Psoas muscle (tissue), 8 donors: ENCODE data around the gene AGBL5. TPM values are rescaled to one million over a fixed set of nuclear protein-coding genes. Genes with fewer than 3 reads are reported as not detected.
A peak's percentile ranks its signal among the peaks of the same experiment; 100 is the strongest.
"Not testable (repeated sequence)": the region's sequence is repeated elsewhere in the genome, so short reads cannot be mapped to it uniquely, and the experiment has no call there.

Experiments
- ATAC-seq, 4 donors: fragments of 200-7000 bp; cut with Tn5 transposase; one replicate each; pipeline ENCODE4 v1.9.1; 2020; ENCODE audit warnings: moderate library complexity in 3 of 4, mild to moderate bottlenecking in 2 of 4
- DNase-seq, 2 donors: peaks; one replicate each; pipeline ENCODE4 v3.0.0-alpha.2; 2020
- H3K27ac ChIP-seq: fragments of 200-600 bp; one replicate; pipeline ENCODE4 v1.8.0; 2022
- H3K27me3 ChIP-seq, 3 donors: fragments of 200-600 bp in 1 of 3; one replicate each; pipeline versions ENCODE4 v1.6.1 to v1.8.0; 2013 to 2022; ENCODE audit warnings: low read length in 2 of 3, mild to moderate bottlenecking in 2 of 3, moderate library complexity in 1 of 3; ENCODE audit not compliant: insufficient read depth in 3 of 3
- H3K36me3 ChIP-seq, 2 donors: fragments of 200-600 bp in 1 of 2; one replicate each; pipeline versions ENCODE4 v1.6.1 to v1.8.0; 2013 to 2022; ENCODE audit warnings: low read depth in 1 of 2, mild to moderate bottlenecking in 1 of 2, moderate library complexity in 1 of 2; ENCODE audit not compliant: insufficient read depth in 1 of 2
- H3K4me1 ChIP-seq: fragments of 200-600 bp; one replicate; pipeline ENCODE4 v1.8.0; 2022
- H3K4me3 ChIP-seq: fragments of 200-600 bp; one replicate; pipeline ENCODE4 v1.8.0; 2022; ENCODE audit warnings: mild to moderate bottlenecking
- H3K9me3 ChIP-seq: fragments of 200-600 bp; one replicate; pipeline ENCODE4 v1.8.0; 2022
- CTCF ChIP-seq: fragments of 200-600 bp; IDR thresholded peaks from one replicate; pipeline ENCODE4 v1.8.0; 2022; ENCODE audit warnings: antibody characterized with exemption
- WGBS, 3 donors: extraction: QIAGEN DNeasy Blood & Tissue Kit; methylation state at CpG; one replicate each; pipeline versions ENCODE4 v1.1.6 to v1.1.7; 2013; 5-methylcytosine and 5-hydroxymethylcytosine counted together
- intact Hi-C, 2 donors: fragments of 100-400 bp; cut with DNase I; formaldehyde crosslinking; loops; one replicate each; pipeline versions ENCODE4 v1.11.0 to v1.14.2; 2022
- polyA plus RNA-seq, 3 donors: library from polyadenylated mRNA; stranded (reverse); fragments of 200-250 nt; gene quantifications; one replicate each; pipeline ENCODE4 v1.2.3, GENCODE V29; 2013
- total RNA-seq, 4 donors: library from RNA; stranded (reverse); fragmentation: NEBNext Ultra II Directional in 2 of 4; extraction: Animal tissue kit (Norgen Biotek cat#: 25700) in 2 of 4; gene quantifications; one replicate each; pipeline versions ENCODE4 v1.2.1 to v1.2.4, GENCODE V29; 2021 to 2023
- donor health status: healthy with polysubstance abuse.
- donor health status: DM: no; HTN: no; CAD: no; lungs with moderate emphysema.
- donor health status: Bipolar disorder and iron deficiency.
- donor health status: healthy.
- donor health status: DM: yes; HTN: yes; CAD: no.
- donor health status: DM: no; HTN: no; CAD: no.
- donor health status: DM: no; HTN: no; CAD: no.
- donor health status: DM: yes; HTN: yes; CAD: no.

The AGBL5 gene
- total and polyA plus RNA-seq, 7 donors: 3.6 to 8.6 (median 5.5) TPM

- intact Hi-C loops: loop anchor here in 1 of 2 donors (2.0 kb wide), 1 partner anchor 19 kb away; no protein-coding TSS in a partner anchor
- WGBS, 3 donors: 6 to 8% (median 7%) methylated on average over 29 to 34 of the region's 34 CpGs
- H3K27me3 ChIP-seq: no peaks in the 10 kb centered on the region
- H3K4me3 ChIP-seq: peak overlapping the region; percentile 90
- peak in 1 of 4 donors; percentile 1 for ATAC-seq
- H3K27ac ChIP-seq: peak overlapping the region; percentile 88
- DNase-seq: peak; percentile 44 to 69
- H3K4me1 ChIP-seq: peaks cover 16% of the 10 kb centered on the region
- H3K36me3 ChIP-seq: peaks cover 6 to 30% of the 10 kb centered on the region in 2 donors
- H3K9me3 ChIP-seq: no peaks in the 10 kb centered on the region
- no peak for TF ChIP-seq CTCF
Measured at GRCh38 chr2:27071990-27072830, 20.7 kb downstream of the AGBL5 start.

DNA sequence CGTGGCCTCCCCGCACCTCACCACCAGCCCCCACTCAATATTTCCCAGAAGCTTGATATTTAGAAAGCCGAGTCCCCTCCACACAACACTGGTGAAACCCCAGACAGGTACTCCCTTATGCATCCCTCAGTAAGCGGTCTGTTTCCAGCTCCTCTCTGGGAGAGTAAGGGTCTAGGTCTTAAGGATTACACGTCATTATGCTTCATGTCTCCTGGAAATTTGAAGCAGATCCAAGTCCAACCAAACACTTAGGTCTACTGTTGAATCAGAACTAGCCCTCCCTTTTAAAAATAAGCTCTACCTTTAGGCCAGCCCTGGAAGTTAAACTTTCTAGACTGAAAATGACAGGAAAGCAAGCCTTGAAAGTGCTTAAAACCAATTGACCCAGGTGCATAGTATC, 21.5 kb downstream of the AGBL5 start:
- TF ChIP-seq CTCF: no peak
- no peaks in the 10 kb centered on the region for H3K27me3 ChIP-seq
- no peak overlapping the region for H3K4me3 ChIP-seq
- peaks cover 6 to 24% of the 10 kb centered on the region in 2 donors for H3K36me3 ChIP-seq
- H3K4me1 ChIP-seq: peaks cover 16% of the 10 kb centered on the region
- H3K27ac ChIP-seq: peak overlapping the region; percentile 88
- intact Hi-C loops: no loop called here
- DNase-seq (no peak), ATAC-seq (no peak)
- no peaks in the 10 kb centered on the region for H3K9me3 ChIP-seq
- WGBS, 3 donors: 72 to 78% (median 73%) methylated on average over 5 of the region's 5 CpGs

GRCh38 chr2:27073782-27074181, 22.3 kb downstream of the AGBL5 start:
- intact Hi-C loops: no loop called here
- Histone ChIP-seq H3K9me3 (no peaks in the 10 kb centered on the region), H3K36me3 (peaks cover 6 to 15% of the 10 kb centered on the region in 2 donors), H3K4me1 (peaks cover 16% of the 10 kb centered on the region), H3K27ac (no peak overlapping the region), H3K27me3 (no peaks in the 10 kb centered on the region), H3K4me3 (no peak overlapping the region)
- DNase-seq (no peak), ATAC-seq (no peak)
- TF ChIP-seq CTCF: no peak
- 43 to 48% (median 46%) methylated on average over 2 of the region's 2 CpGs for WGBS, 3 donors

DNA sequence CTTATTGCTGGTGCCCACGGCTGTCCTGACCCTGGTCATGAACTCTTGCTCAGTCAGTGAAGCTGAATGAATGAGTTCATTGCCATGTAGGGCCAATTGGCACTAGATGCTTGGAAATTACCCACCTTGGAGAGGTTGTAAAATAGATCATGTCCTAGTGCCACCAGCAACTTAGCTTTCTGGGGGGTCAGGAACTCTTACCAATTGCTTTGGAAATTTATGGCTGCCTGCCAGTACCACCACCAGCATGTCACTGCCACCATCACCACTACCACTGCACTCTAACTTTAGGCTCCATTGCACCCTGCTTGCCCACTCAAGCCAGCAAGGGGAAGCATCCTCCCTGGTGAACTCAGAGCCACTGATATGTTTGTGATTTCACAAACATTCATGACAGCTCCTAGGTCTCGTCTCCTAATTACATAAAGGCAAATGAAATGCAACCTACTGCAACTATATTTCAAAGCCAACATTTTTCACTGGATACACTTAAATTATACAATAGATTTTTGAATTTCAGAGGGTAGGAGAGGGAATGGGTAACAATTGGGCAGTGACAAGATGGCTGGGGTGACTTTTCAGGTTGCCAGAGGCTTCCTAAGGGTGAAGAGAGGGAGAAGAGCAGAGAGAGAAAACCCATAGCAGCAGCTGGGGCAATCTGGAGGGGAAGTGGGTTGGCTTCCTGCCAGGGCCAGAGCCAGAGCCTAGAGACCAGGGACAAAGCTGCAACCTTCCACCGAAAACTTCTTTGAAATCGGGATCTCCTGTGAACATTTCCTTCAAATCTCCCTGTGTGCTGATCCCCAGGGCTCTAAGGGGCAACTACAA, 23.5 kb downstream of the AGBL5 start:
- ATAC-seq (no peak), DNase-seq (peak; percentile 36 to 71)
- Histone ChIP-seq H3K27me3 (no peaks in the 10 kb centered on the region), H3K27ac (no peak overlapping the region), H3K36me3 (peaks cover 3 to 5% of the 10 kb centered on the region in 2 donors), H3K9me3 (no peaks in the 10 kb centered on the region), H3K4me1 (peaks cover 13% of the 10 kb centered on the region), H3K4me3 (no peak overlapping the region)
- intact Hi-C loops: no loop called here
- WGBS, 3 donors: 41 to 56% (median 50%) methylated on average over 4 of the region's 4 CpGs
- no peak for TF ChIP-seq CTCF

DNA sequence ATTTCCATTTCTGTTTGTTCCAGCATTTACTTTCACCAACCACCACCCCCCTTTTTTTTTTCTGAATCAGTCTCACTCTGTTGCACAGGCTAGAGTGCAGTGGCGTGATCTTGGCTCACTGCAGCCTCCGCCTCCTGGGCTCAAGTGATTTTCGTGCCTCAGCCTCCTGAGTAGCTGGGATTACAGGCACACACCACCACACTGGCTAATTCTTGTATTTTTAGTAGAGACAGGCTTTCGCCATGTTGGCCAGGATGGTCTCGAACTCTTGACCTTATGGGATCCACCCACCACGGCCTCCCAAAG, 24.1 kb downstream of the AGBL5 start:
- intact Hi-C loops, H3K27me3 ChIP-seq, H3K36me3 ChIP-seq, H3K27ac ChIP-seq, H3K4me3 ChIP-seq, ATAC-seq, DNase-seq, H3K4me1 ChIP-seq, H3K9me3 ChIP-seq: not testable (repeated sequence)
- 70 to 84% (median 72%) methylated on average over 6 of the region's 6 CpGs for WGBS, 3 donors
